GM23338 (cell line): ENCODE measurements around the gene GPR4. TPM values are rescaled to one million over a fixed set of nuclear protein-coding genes. Genes with fewer than 3 reads are reported as not detected.

Source experiments
- ATAC-seq: fragments of 200-7000 bp; cut with Tn5 transposase; 3 replicates; pipeline ENCODE4 v1.9.1; 2020
- DNase-seq: peaks from one replicate; pipeline ENCODE4 v3.0.0-alpha.2; 2015; ENCODE audit warnings: low spot score
- H2AFZ ChIP-seq: fragments of 200-600 bp; sonication (generic); 2 replicates; pipeline ENCODE4 v1.8.0; 2016; ENCODE audit warnings: antibody characterized with exemption, mild to moderate bottlenecking, moderate library complexity
- H3F3A ChIP-seq: fragments of 200-600 bp; sonication (generic); replicated peaks from 2 replicates; pipeline ENCODE4 v1.8.0; 2017; ENCODE audit warnings: antibody characterized with exemption, mixed run types, low read depth
- H3K27ac ChIP-seq: fragments of 200-600 bp; sonication (generic); 2 replicates; pipeline ENCODE4 v1.6.1; 2016; ENCODE audit warnings: low read depth
- H3K27me3 ChIP-seq: fragments of 200-600 bp; sonication (generic); 2 replicates; pipeline ENCODE4 v1.8.0; 2016; ENCODE audit warnings: mild to moderate bottlenecking, mixed run types, moderate library complexity; ENCODE audit not compliant: insufficient read depth
- H3K36me3 ChIP-seq: fragments of 200-600 bp; sonication (generic); 2 replicates; pipeline ENCODE4 v1.8.0; 2016; ENCODE audit warnings: mild to moderate bottlenecking; ENCODE audit not compliant: insufficient read depth
- H3K4me1 ChIP-seq: fragments of 200-600 bp; sonication (generic); 2 replicates; pipeline ENCODE4 v1.8.0; 2016; ENCODE audit warnings: mild to moderate bottlenecking, moderate library complexity; ENCODE audit not compliant: insufficient read depth
- H3K4me2 ChIP-seq: fragments of 200-600 bp; sonication (generic); 2 replicates; pipeline ENCODE4 v1.7.1; 2017; ENCODE audit warnings: mixed run types
- H3K4me3 ChIP-seq: fragments of 200-600 bp; sonication (generic); 2 replicates; pipeline ENCODE4 v1.6.1; 2016; ENCODE audit warnings: mixed run types
- H3K79me2 ChIP-seq: fragments of 200-600 bp; sonication (generic); replicated peaks from 2 replicates; pipeline ENCODE4 v1.8.0; 2017; ENCODE audit warnings: mild to moderate bottlenecking; ENCODE audit not compliant: insufficient read depth
- H3K9me2 ChIP-seq: fragments of 200-600 bp; sonication (generic); 2 replicates; pipeline ENCODE4 v1.8.0; 2017; ENCODE audit not compliant: insufficient read depth
- H4K20me1 ChIP-seq: fragments of 200-600 bp; sonication (generic); replicated peaks from 2 replicates; pipeline ENCODE4 v1.8.0; 2017; ENCODE audit warnings: mild to moderate bottlenecking; ENCODE audit not compliant: insufficient read depth
- H3K27ac Mint-ChIP-seq: 2 replicates; pipeline ENCODE4 v1.8.0; 2020; ENCODE audit warnings: inconsistent platforms, mild to moderate bottlenecking, moderate library complexity, mixed read lengths
- H3K27me3 Mint-ChIP-seq: 3 replicates; pipeline ENCODE4 v1.8.0; 2022; ENCODE audit warnings: low read depth, mild to moderate bottlenecking, moderate library complexity, mixed read lengths, inconsistent platforms; ENCODE audit not compliant: insufficient read depth, poor library complexity
- H3K36me3 Mint-ChIP-seq: 3 replicates; pipeline ENCODE4 v1.8.0; 2021; ENCODE audit warnings: low read depth, mild to moderate bottlenecking, inconsistent platforms, moderate library complexity, mixed read lengths
- H3K4me1 Mint-ChIP-seq: 3 replicates; pipeline ENCODE4 v1.8.0; 2020; ENCODE audit warnings: mild to moderate bottlenecking, inconsistent platforms, mixed read lengths
- H3K4me3 Mint-ChIP-seq: 3 replicates; pipeline ENCODE4 v1.8.0; 2021; ENCODE audit warnings: moderate library complexity, mild to moderate bottlenecking, inconsistent platforms, mixed read lengths
- H3K9me3 Mint-ChIP-seq: 3 replicates; pipeline ENCODE4 v1.8.0; 2020; ENCODE audit warnings: moderate library complexity, mild to moderate bottlenecking, inconsistent platforms, mixed read lengths
- EZH2phosphoT487 ChIP-seq: fragments of 200-600 bp; sonication (generic); IDR thresholded peaks from one replicate; pipeline ENCODE4 v1.8.1; 2018; ENCODE audit warnings: antibody characterized with exemption; ENCODE audit not compliant: unreplicated experiment
- JUNB ChIP-seq: IDR thresholded peaks from one replicate; pipeline ENCODE4 v1.6.1; 2016; ENCODE audit warnings: antibody characterized with exemption; ENCODE audit not compliant: unreplicated experiment
- NANOG ChIP-seq: IDR thresholded peaks from 2 replicates; pipeline ENCODE4 v1.6.1; 2016; ENCODE audit warnings: antibody characterized with exemption, borderline replicate concordance
- polyA plus RNA-seq: library from polyadenylated mRNA; unstranded; fragments of >200 nt; fragmentation: Nextera tagmentation; extraction: Ambion mirVana; gene quantifications from 2 replicates; pipeline ENCODE4 v1.2.1, GENCODE V29; 2016
- total RNA-seq: library from RNA; depleted of rRNA; stranded (reverse); fragments of >200 nt; shearing (Covaris generic); gene quantifications from 2 replicates; pipeline ENCODE4 v1.2.3, GENCODE V29; 2014
- TF ChIP-seq, protein P1 (sequence below): IDR thresholded peaks from one replicate; pipeline ENCODE4 v1.6.1; 2018; ENCODE audit warnings: antibody characterized with exemption; ENCODE audit not compliant: unreplicated experiment
- TF ChIP-seq, protein P2 (sequence below): fragments of 250-450 bp; sonication (Bioruptor Pico); IDR thresholded peaks from 2 replicates; pipeline ENCODE4 v1.5.0; 2020; ENCODE audit warnings: mild to moderate bottlenecking, moderate library complexity

GPR4 gene
- total and polyA plus RNA-seq, 2 experiments from 2014 or later: 0.06 to 0.14 TPM

DNA sequence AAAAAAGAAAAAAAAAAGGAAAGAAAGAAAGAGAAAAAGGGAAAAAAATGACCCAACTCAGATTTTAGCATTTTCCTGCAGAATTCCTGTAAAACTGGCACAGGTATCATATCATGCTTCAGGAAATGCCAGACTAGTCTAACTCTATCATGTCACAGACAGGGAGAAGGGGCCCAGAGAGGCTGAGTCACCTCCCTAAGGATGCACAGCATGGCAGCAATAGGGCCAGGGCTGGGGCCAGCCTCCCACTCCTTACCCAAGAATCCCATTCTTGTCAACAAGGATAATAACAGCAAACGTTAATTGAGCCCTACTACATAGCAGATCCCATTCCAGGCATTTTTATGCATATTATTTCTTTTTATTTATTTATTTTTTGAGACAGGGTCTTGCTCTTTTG lies 8.5 kb downstream of the GPR4 start:
- H3K27me3 Mint-ChIP-seq: peaks cover 37% of the 10 kb centered on the region
- TF ChIP-seq JUNB (no peak), NANOG (no peak), EZH2phosphoT487 (no peak)
- TF ChIP-seq, protein P1, sequence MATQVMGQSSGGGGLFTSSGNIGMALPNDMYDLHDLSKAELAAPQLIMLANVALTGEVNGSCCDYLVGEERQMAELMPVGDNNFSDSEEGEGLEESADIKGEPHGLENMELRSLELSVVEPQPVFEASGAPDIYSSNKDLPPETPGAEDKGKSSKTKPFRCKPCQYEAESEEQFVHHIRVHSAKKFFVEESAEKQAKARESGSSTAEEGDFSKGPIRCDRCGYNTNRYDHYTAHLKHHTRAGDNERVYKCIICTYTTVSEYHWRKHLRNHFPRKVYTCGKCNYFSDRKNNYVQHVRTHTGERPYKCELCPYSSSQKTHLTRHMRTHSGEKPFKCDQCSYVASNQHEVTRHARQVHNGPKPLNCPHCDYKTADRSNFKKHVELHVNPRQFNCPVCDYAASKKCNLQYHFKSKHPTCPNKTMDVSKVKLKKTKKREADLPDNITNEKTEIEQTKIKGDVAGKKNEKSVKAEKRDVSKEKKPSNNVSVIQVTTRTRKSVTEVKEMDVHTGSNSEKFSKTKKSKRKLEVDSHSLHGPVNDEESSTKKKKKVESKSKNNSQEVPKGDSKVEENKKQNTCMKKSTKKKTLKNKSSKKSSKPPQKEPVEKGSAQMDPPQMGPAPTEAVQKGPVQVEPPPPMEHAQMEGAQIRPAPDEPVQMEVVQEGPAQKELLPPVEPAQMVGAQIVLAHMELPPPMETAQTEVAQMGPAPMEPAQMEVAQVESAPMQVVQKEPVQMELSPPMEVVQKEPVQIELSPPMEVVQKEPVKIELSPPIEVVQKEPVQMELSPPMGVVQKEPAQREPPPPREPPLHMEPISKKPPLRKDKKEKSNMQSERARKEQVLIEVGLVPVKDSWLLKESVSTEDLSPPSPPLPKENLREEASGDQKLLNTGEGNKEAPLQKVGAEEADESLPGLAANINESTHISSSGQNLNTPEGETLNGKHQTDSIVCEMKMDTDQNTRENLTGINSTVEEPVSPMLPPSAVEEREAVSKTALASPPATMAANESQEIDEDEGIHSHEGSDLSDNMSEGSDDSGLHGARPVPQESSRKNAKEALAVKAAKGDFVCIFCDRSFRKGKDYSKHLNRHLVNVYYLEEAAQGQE: no peak
- TF ChIP-seq, protein P2, sequence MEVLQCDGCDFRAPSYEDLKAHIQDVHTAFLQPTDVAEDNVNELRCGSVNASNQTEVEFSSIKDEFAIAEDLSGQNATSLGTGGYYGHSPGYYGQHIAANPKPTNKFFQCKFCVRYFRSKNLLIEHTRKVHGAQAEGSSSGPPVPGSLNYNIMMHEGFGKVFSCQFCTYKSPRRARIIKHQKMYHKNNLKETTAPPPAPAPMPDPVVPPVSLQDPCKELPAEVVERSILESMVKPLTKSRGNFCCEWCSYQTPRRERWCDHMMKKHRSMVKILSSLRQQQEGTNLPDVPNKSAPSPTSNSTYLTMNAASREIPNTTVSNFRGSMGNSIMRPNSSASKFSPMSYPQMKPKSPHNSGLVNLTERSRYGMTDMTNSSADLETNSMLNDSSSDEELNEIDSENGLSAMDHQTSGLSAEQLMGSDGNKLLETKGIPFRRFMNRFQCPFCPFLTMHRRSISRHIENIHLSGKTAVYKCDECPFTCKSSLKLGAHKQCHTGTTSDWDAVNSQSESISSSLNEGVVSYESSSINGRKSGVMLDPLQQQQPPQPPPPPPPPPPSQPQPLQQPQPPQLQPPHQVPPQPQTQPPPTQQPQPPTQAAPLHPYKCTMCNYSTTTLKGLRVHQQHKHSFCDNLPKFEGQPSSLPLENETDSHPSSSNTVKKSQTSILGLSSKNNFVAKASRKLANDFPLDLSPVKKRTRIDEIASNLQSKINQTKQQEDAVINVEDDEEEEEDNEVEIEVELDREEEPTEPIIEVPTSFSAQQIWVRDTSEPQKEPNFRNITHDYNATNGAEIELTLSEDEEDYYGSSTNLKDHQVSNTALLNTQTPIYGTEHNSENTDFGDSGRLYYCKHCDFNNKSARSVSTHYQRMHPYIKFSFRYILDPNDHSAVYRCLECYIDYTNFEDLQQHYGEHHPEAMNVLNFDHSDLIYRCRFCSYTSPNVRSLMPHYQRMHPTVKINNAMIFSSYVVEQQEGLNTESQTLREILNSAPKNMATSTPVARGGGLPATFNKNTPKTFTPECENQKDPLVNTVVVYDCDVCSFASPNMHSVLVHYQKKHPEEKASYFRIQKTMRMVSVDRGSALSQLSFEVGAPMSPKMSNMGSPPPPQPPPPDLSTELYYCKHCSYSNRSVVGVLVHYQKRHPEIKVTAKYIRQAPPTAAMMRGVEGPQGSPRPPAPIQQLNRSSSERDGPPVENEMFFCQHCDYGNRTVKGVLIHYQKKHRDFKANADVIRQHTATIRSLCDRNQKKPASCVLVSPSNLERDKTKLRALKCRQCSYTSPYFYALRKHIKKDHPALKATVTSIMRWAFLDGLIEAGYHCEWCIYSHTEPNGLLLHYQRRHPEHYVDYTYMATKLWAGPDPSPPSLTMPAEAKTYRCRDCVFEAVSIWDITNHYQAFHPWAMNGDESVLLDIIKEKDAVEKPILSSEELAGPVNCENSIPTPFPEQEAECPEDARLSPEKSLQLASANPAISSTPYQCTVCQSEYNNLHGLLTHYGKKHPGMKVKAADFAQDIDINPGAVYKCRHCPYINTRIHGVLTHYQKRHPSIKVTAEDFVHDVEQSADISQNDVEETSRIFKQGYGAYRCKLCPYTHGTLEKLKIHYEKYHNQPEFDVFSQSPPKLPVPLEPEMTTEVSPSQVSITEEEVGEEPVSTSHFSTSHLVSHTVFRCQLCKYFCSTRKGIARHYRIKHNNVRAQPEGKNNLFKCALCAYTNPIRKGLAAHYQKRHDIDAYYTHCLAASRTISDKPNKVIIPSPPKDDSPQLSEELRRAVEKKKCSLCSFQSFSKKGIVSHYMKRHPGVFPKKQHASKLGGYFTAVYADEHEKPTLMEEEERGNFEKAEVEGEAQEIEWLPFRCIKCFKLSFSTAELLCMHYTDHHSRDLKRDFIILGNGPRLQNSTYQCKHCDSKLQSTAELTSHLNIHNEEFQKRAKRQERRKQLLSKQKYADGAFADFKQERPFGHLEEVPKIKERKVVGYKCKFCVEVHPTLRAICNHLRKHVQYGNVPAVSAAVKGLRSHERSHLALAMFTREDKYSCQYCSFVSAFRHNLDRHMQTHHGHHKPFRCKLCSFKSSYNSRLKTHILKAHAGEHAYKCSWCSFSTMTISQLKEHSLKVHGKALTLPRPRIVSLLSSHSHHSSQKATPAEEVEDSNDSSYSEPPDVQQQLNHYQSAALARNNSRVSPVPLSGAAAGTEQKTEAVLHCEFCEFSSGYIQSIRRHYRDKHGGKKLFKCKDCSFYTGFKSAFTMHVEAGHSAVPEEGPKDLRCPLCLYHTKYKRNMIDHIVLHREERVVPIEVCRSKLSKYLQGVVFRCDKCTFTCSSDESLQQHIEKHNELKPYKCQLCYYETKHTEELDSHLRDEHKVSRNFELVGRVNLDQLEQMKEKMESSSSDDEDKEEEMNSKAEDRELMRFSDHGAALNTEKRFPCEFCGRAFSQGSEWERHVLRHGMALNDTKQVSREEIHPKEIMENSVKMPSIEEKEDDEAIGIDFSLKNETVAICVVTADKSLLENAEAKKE (CRISPR knock-in tag): no peak
- peaks cover 8% of the 10 kb centered on the region; the same call in 2 of the 3 replicates for H3K9me3 Mint-ChIP-seq
- Histone ChIP-seq H4K20me1 (no peaks in the 10 kb centered on the region), H3K4me1 (peaks cover 19% of the 10 kb centered on the region), H3K4me2 (no peak overlapping the region), H3K27me3 (peaks cover 71% of the 10 kb centered on the region), H3F3A (peaks cover 12% of the 10 kb centered on the region; the same call in 1 of the 2 replicates), H3K79me2 (no peaks in the 10 kb centered on the region), H3K36me3 (no peaks in the 10 kb centered on the region), H2AFZ (no peak overlapping the region), H3K27ac (no peak overlapping the region), H3K4me3 (no peak overlapping the region), H3K9me2 (no peaks in the 10 kb centered on the region)
- DNase-seq (no peak), ATAC-seq (no peak)
- no peak overlapping the region for H3K27ac Mint-ChIP-seq
- H3K4me1 Mint-ChIP-seq: peaks cover 20% of the 10 kb centered on the region
- no peaks in the 10 kb centered on the region; the same call in 2 of the 3 replicates for H3K36me3 Mint-ChIP-seq
- no peak overlapping the region for H3K4me3 Mint-ChIP-seq
